ENCODE results near the gene AFDN.

DNA sequence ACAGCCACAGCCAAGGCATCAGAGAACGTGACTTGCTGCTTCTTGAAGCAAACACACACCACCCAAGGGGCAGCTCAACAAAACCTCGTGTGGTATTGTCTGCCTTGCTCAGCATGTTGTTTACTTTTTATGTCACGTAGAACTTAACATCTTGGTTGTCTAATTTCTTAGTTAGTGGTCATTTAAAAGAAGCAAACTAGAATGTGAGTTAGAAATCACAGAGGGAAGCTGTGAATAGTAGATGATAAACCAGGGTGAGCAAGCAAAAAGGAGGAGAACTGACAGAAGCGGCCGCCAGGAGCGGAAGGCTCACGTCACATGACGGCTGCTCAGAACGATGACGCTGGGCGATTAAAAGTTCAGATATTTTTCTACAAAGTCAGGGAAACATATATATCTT, 119.3 kb downstream of the AFDN start:
- no peak for TF ChIP-seq TARDBP (IDR thresholded peaks at IDR 0.05)
- no peak for TF ChIP-seq HDGF (IDR thresholded peaks at IDR 0.05; ENCODE audit: borderline replicate concordance)
- no peak for TF ChIP-seq FOXM1 (IDR thresholded peaks at IDR 0.05; ENCODE audit: borderline replicate concordance)
- no peak for TF ChIP-seq SP1 (IDR thresholded peaks at IDR 0.05)
- no peak for TF ChIP-seq FOXK2 (IDR thresholded peaks at IDR 0.05)
- TF ChIP-seq BHLHE40 (IDR thresholded peaks at IDR 0.05; ENCODE audit: borderline replicate concordance): no peak
- TF ChIP-seq FOXA1 (IDR thresholded peaks at IDR 0.05): no peak
- no peak for TF ChIP-seq ZNF384 (IDR thresholded peaks at IDR 0.05)
- no peak for TF ChIP-seq SUZ12 (IDR thresholded peaks at IDR 0.05)
